A549 (cell line): ENCODE results near the gene CAMTA1. TPM values are rescaled to one million over a fixed set of nuclear protein-coding genes. Genes with fewer than 3 reads are reported as not detected.

Experiments
- ATAC-seq, 2 experiments: fragments of 200-7000 bp in 1 of 2; fragments of >200 bp in 1 of 2; cut with Nextera tagmentation in 1 of 2; cut with Tn5 transposase in 1 of 2; 3 replicates each; pipeline versions ENCODE4 v1.8.0 to v1.9.1; 2018 to 2020; ENCODE audit warnings: mild to moderate bottlenecking in 1 of 2, moderate library complexity in 1 of 2
- CTCF ChIA-PET: fragments of 300-600 bp; sonication (Branson Sonifier 250); formaldehyde crosslinking; extraction: SDS; loops from one replicate; lab custom pipeline; 2021; ENCODE audit warnings: antibody characterized with exemption, inconsistent platforms; lab: Yijun Ruan, JAX
- POLR2A ChIA-PET: fragments of 350-600 bp; formaldehyde crosslinking; extraction: SDS; loops from one replicate; lab custom pipeline; 2021; ENCODE audit warnings: antibody characterized with exemption, inconsistent platforms; lab: Yijun Ruan, JAX
- DNase-seq, 2 experiments: peaks; one replicate each; pipeline versions ENCODE4 v3.0.0 to v3.0.0-alpha.2; 2011 to 2016; ENCODE audit warnings: low read depth in 1 of 2, low spot score in 1 of 2
- FAIRE-seq: peaks from 2 replicates; lab custom pipeline; 2011; peaks lifted over from hg19 to GRCh38; lab: Jason Lieb, UNC
- H3K27ac ChIP-seq, 2 experiments: fragments of >200 bp; sonication (Bioruptor Twin); formaldehyde crosslinking; 3 replicates each; pipeline ENCODE4 v1.5.1; 2016 to 2017
- H3K4me1 ChIP-seq: fragments of >200 bp; sonication (Bioruptor Twin); formaldehyde crosslinking; 3 replicates; pipeline ENCODE4 v1.6.1; 2016
- H3K4me2 ChIP-seq: fragments of >200 bp; sonication (Bioruptor Twin); formaldehyde crosslinking; 3 replicates; pipeline ENCODE4 v1.6.1; 2016
- H3K4me3 ChIP-seq: fragments of >200 bp; sonication (Bioruptor Twin); formaldehyde crosslinking; 3 replicates; pipeline ENCODE4 v1.5.1; 2016
- H3K9me3 ChIP-seq: fragments of >200 bp; sonication (Bioruptor Twin); formaldehyde crosslinking; 3 replicates; pipeline ENCODE4 v1.6.1; 2016
- BHLHE40 ChIP-seq: IDR thresholded peaks from 2 replicates; pipeline ENCODE4 v1.6.1; 2012; ENCODE audit warnings: low read depth, low read length, inconsistent platforms
- CBX2 ChIP-seq: fragments of 200-600 bp; sonication (generic); IDR thresholded peaks from 2 replicates; pipeline ENCODE4 v1.6.1; 2016; ENCODE audit warnings: low read depth, mild to moderate bottlenecking, borderline replicate concordance
- CEBPB ChIP-seq, 2 experiments: fragments of >200 bp in 1 of 2; sonication (Bioruptor Twin) in 1 of 2; formaldehyde crosslinking in 1 of 2; IDR thresholded peaks; 2 replicates each; pipeline ENCODE4 v1.6.1; 2012 to 2016
- EHF ChIP-seq: fragments of 250-450 bp; sonication (Bioruptor Pico); IDR thresholded peaks from 2 replicates; pipeline ENCODE4 v1.5.0; 2020; ENCODE audit warnings: mild to moderate bottlenecking
- EHMT2 ChIP-seq: fragments of 200-600 bp; sonication (generic); IDR thresholded peaks from 2 replicates; pipeline ENCODE4 v1.6.1; 2016; ENCODE audit warnings: antibody characterized with exemption, low read depth, mild to moderate bottlenecking, moderate library complexity
- HOXA7 ChIP-seq: fragments of 250-450 bp; sonication (Bioruptor Pico); IDR thresholded peaks from 2 replicates; pipeline ENCODE4 v1.5.0; 2020; ENCODE audit warnings: mild to moderate bottlenecking, moderate library complexity
- HOXB13 ChIP-seq: fragments of 250-450 bp; sonication (Bioruptor Pico); IDR thresholded peaks from 2 replicates; pipeline ENCODE4 v1.5.0; 2020; ENCODE audit warnings: low read depth, mild to moderate bottlenecking, moderate library complexity
- KDM1A ChIP-seq: fragments of 200-600 bp; sonication (generic); IDR thresholded peaks from 2 replicates; pipeline ENCODE4 v1.6.1; 2016; ENCODE audit warnings: low read depth, mild to moderate bottlenecking
- NFE2L2 ChIP-seq: fragments of 150-350 bp; conservative IDR thresholded peaks from 2 replicates; pipeline ENCODE4 v1.6.1; 2014; ENCODE audit warnings: low read length
- NPAS2 ChIP-seq: fragments of 250-450 bp; sonication (Bioruptor Pico); IDR thresholded peaks from 2 replicates; pipeline ENCODE4 v1.8.0; 2022; ENCODE audit warnings: mild to moderate bottlenecking, moderate library complexity, borderline replicate concordance
- NR3C1 ChIP-seq: fragments of >200 bp; sonication (Bioruptor Twin); formaldehyde crosslinking; IDR thresholded peaks from 3 replicates; pipeline ENCODE4 v1.6.1; 2017
- PHF8 ChIP-seq: fragments of 200-600 bp; sonication (generic); IDR thresholded peaks from 2 replicates; pipeline ENCODE4 v1.6.1; 2016; ENCODE audit warnings: low read depth, mild to moderate bottlenecking, antibody characterized with exemption, moderate library complexity, borderline replicate concordance
- TP53 ChIP-seq: fragments of 250-450 bp; sonication (Bioruptor Pico); IDR thresholded peaks from 2 replicates; pipeline ENCODE4 v1.5.0; 2021; ENCODE audit warnings: mild to moderate bottlenecking, moderate library complexity
- ZC3H11A ChIP-seq: fragments of 450-650 bp; IDR thresholded peaks from 2 replicates; pipeline ENCODE4 v1.6.1; 2014; ENCODE audit warnings: antibody characterized with exemption, mild to moderate bottlenecking
- ZFP36 ChIP-seq: fragments of 450-650 bp; IDR thresholded peaks from 2 replicates; pipeline ENCODE4 v1.6.1; 2014; ENCODE audit warnings: borderline replicate concordance; ENCODE audit not compliant: partially characterized antibody
- ZSCAN20 ChIP-seq: fragments of 250-450 bp; sonication (Bioruptor Pico); IDR thresholded peaks from 2 replicates; pipeline ENCODE4 v1.8.0; 2022; ENCODE audit warnings: mild to moderate bottlenecking, moderate library complexity
- WGBS: methylation state at CpG from one replicate; pipeline ENCODE4 v1.1.6; 2017; ENCODE audit errors: missing lambda C conversion rate; 5-methylcytosine and 5-hydroxymethylcytosine counted together
- polyA plus RNA-seq, 4 experiments: library from polyadenylated mRNA; depleted of rRNA in 3 of 4; stranded (reverse); fragments of >200 nt; fragmentation: RNase III in 1 of 4; extraction: RNeasy Plus Mini Kit Qiagen cat#74134 plus additional on column Dnase treatment in 1 of 4; gene quantifications; 2 replicates in 3 of 4; 3 replicates in 1 of 4; pipeline ENCODE4 v1.2.3, GENCODE V29; 2011 to 2017
- TF ChIP-seq, protein P1 (sequence below): fragments of 250-450 bp; sonication (Bioruptor Pico); IDR thresholded peaks from 2 replicates; pipeline ENCODE4 v1.5.0; 2020; ENCODE audit warnings: low read depth, mild to moderate bottlenecking, moderate library complexity
- TF ChIP-seq, protein P2 (sequence below): fragments of >200 bp; sonication (Bioruptor Twin); formaldehyde crosslinking; IDR thresholded peaks from 3 replicates; pipeline ENCODE4 v1.6.1; 2016

The CAMTA1 gene
- polyA plus RNA-seq, 2 of the 4 experiments (the other 2 are of a cell fraction), result 58.8 to 75.0 TPM

DNA sequence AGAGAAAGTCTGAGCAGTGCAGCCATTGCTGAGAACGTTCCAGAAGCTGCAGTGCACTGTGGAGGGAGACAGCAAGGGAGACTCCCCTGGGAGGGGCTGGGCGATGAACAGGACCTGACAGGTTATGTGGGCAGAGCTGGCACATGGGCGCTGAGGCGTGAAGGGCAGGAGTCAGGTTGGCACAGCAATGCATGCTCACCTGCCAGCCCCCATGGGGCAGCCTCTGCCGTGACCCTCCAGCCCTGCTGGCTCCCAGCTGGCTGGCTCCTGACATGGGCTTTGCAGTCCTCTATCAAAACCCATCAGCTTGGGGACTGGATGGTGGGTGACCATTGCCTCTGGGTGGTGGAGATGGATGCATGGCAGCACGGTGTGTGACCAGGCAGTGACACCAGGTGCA, 300.3 kb downstream of the CAMTA1 start:
- H3K4me1 ChIP-seq, result no peaks in the 10 kb centered on the region
- WGBS, result 51% methylated on average over 5 of the region's 6 CpGs
- no peaks in the 10 kb centered on the region for H3K9me3 ChIP-seq
- DNase-seq (no peak), ATAC-seq (no peak), FAIRE-seq (no peak)
- no peak overlapping the region for H3K4me2 ChIP-seq
- ChIA-PET POLR2A (no interaction called here), CTCF (interaction anchor here (0.8 to 5.8 kb wide), 4 partner anchors 9 to 43 kb away, joined by 3 to 30 read pairs (median 4); no protein-coding TSS in a partner anchor)
- H3K27ac ChIP-seq, result no peak overlapping the region
- H3K4me3 ChIP-seq, result no peak overlapping the region
- TF ChIP-seq ZSCAN20 (no peak), HOXA7 (no peak), HOXB13 (CRISPR knock-in tag) (no peak), NFE2L2 (no peak), EHF (CRISPR knock-in tag) (no peak), KDM1A (no peak), CBX2 (no peak), PHF8 (no peak)
- TF ChIP-seq, protein P1, sequence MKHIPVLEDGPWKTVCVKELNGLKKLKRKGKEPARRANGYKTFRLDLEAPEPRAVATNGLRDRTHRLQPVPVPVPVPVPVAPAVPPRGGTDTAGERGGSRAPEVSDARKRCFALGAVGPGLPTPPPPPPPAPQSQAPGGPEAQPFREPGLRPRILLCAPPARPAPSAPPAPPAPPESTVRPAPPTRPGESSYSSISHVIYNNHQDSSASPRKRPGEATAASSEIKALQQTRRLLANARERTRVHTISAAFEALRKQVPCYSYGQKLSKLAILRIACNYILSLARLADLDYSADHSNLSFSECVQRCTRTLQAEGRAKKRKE (CRISPR knock-in tag), result no peak
- TF ChIP-seq, protein P2, sequence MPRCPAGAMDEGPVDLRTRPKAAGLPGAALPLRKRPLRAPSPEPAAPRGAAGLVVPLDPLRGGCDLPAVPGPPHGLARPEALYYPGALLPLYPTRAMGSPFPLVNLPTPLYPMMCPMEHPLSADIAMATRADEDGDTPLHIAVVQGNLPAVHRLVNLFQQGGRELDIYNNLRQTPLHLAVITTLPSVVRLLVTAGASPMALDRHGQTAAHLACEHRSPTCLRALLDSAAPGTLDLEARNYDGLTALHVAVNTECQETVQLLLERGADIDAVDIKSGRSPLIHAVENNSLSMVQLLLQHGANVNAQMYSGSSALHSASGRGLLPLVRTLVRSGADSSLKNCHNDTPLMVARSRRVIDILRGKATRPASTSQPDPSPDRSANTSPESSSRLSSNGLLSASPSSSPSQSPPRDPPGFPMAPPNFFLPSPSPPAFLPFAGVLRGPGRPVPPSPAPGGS, result no peak

DNA sequence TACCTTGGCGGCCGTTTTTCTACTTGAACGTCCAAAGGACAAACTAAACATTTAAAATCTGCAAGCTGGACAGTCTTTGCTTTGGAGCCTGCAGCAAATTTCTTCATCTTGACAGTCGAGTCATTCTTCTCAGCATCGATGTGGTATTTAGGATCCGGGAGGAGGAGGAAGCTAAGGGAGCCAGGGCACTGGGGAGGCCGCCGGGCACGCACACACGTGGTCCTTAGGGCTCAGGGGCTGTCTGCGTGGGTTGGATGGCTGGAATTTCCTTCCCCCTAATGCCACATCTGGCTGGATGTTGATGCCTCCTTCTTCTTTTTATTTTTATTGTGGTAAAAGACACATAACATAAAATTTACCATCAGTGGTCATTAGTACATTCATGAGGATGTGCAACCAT, 300.9 kb downstream of the CAMTA1 start:
- CTCF ChIA-PET, result interaction anchor here (0.8 to 5.8 kb wide), 3 partner anchors 8 to 16 kb away, joined by 3 to 30 read pairs (median 5); no protein-coding TSS in a partner anchor
- H3K4me1 ChIP-seq, result no peaks in the 10 kb centered on the region
- no peak for TF ChIP-seq TP53
- TF ChIP-seq NR3C1, result no peak
- TF ChIP-seq BHLHE40, result no peak
- TF ChIP-seq NPAS2 (CRISPR knock-in tag), result no peak
- TF ChIP-seq EHMT2, result no peak
- no peak for TF ChIP-seq CEBPB (IDR thresholded peaks at IDR 0.05)
- no peak for TF ChIP-seq ZC3H11A
- TF ChIP-seq, all 56 proteins: peak for 0
- POLR2A ChIA-PET, result no interaction called here
- ATAC-seq, result no peak
- DNase-seq, result no peak
- no peaks in the 10 kb centered on the region for H3K9me3 ChIP-seq
- WGBS, result 63% methylated on average over 11 of the region's 11 CpGs
- H3K27ac ChIP-seq, result no peak overlapping the region
- no peak overlapping the region for H3K4me2 ChIP-seq
- H3K4me3 ChIP-seq, result no peak overlapping the region
- no peak for FAIRE-seq

DNA sequence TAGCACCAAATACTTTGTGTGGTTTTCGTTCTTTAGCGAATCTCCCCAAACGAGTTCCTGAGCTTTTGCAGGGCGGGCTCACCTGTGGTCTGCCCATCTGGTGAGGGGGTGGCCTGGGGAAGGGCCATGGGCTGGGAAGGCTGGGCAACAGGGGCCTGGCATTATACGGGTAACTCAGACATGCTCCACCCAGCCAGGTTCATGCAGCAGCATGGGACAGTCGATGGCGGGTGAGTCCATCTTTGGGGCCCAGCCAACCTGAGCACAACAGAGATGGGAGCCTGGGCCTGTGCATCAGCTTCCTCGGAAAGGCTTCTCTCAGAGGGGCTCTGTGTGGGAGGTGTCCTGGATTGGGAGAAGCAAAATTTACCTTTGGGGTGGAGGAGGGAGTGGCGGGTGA, 302.6 kb downstream of the CAMTA1 start:
- Histone ChIP-seq H3K4me3 (no peak overlapping the region), H3K4me1 (no peaks in the 10 kb centered on the region), H3K9me3 (no peaks in the 10 kb centered on the region), H3K27ac (no peak overlapping the region), H3K4me2 (no peak overlapping the region)
- ChIA-PET POLR2A (no interaction called here), CTCF (interaction anchor here (2.0 kb wide), 1 partner anchor 18 kb away, joined by 11 read pairs; no protein-coding TSS in a partner anchor)
- 79% methylated on average over 6 of the region's 9 CpGs for WGBS
- DNase-seq (no peak), FAIRE-seq (no peak), ATAC-seq (no peak)
- TF ChIP-seq CEBPB (IDR thresholded peaks at IDR 0.05) (no peak), KDM1A (no peak), ZFP36 (no peak), NFE2L2 (no peak)
- TF ChIP-seq, protein P2, result no peak
